ENCODE measurements around the gene SIGLEC14. TPM values are rescaled to one million over a fixed set of nuclear protein-coding genes. Genes with fewer than 3 reads are reported as not detected.

Gene SIGLEC14
- total and polyA plus RNA-seq, 7 donors: 0.55 to 10.2 (median 5.4) TPM; not detected in 1

DNA sequence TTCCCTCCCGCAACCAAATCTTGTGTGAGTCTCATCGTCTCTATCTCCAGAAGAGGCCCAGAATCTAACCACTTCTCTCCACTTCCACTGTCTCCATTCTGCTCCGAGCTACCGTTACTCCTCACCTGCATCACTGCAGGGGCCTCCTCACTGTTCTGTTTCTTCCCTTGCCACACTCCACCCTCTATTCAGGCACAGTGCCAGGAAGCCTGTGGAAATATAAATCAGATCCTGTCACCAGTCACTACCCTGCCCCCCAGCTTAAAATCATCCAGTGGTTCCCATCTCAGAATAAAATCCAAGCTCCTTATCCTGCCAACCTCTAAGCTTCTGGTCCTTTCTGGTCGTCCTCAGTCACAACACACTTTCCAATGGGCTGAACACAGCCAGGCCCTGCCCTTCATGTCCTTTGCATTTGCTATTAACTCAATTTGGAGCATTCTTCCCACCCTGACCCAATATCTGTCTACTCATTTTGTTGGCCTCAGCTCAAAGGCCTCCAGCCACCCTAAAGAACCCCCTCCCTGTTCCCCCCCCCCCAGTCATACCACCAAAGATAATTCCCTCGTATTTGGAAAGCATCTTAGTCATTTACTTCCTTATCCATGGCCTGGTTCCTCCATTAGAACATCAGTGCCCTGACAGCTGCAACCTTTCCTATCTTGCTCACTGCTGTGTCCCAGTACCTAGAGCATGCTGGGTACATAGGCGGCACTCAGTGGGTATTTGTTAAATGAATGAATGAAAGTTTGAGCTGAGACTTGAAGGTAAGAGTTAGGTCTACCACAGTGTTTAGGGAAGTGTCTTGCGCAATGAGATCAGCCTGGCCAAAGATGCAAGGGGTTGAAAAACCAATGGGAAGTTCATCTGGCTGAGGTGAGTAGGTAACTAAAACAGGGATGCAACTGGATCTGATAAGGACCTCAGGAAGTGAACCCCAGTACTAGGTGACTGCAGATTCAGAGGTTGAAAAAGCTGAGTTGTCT is 51.1 kb downstream of the SIGLEC14 start:
- WGBS, 2 donors: 74 to 90% methylated on average over 8 of the region's 8 CpGs
- H3K4me1 ChIP-seq: peaks cover 0 to 18% (median 15%) of the 10 kb centered on the region in 4 donors
- no peak overlapping the region for H3K4me3 ChIP-seq
- no peak for DNase-seq
- no peaks in the 10 kb centered on the region for H3K36me3 ChIP-seq
- TF ChIP-seq, protein P1, sequence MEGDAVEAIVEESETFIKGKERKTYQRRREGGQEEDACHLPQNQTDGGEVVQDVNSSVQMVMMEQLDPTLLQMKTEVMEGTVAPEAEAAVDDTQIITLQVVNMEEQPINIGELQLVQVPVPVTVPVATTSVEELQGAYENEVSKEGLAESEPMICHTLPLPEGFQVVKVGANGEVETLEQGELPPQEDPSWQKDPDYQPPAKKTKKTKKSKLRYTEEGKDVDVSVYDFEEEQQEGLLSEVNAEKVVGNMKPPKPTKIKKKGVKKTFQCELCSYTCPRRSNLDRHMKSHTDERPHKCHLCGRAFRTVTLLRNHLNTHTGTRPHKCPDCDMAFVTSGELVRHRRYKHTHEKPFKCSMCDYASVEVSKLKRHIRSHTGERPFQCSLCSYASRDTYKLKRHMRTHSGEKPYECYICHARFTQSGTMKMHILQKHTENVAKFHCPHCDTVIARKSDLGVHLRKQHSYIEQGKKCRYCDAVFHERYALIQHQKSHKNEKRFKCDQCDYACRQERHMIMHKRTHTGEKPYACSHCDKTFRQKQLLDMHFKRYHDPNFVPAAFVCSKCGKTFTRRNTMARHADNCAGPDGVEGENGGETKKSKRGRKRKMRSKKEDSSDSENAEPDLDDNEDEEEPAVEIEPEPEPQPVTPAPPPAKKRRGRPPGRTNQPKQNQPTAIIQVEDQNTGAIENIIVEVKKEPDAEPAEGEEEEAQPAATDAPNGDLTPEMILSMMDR (IDR thresholded peaks at IDR 0.05): no peak
- no peak for TF ChIP-seq POLR2AphosphoS5 (IDR thresholded peaks at IDR 0.05)
- TF ChIP-seq EP300 (IDR thresholded peaks at IDR 0.05): no peak
- no peak for TF ChIP-seq POLR2A (IDR thresholded peaks at IDR 0.05)
- H3K9me3 ChIP-seq: no peaks in the 10 kb centered on the region
- no peak overlapping the region for H3K27ac ChIP-seq
- intact Hi-C loops (cut with DNase I): loop anchor here (2.0 kb wide), 1 partner anchor 487 kb away; the partner anchor contains the start of gene CTU1
- peaks cover 1 to 26% (median 20%) of the 10 kb centered on the region in 3 donors for H3K27me3 ChIP-seq

DNA sequence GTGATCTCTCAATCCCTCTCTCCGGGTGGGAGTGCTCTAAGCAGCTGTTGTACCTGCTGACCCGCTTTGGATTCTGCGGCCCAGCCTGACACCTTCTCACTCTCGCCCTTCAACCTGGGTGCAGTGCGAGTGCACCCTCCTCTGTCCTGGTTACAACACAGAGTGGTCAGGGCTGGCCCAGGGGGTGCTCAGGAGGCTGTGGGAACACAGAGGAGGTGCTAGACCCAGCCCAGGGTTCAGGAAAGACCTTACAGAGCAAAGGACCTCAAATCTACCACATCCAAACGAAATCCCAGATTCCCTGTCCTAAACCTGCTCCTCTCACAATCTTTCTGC is 51.9 kb downstream of the SIGLEC14 start:
- no peaks in the 10 kb centered on the region for H3K9me3 ChIP-seq
- peak overlapping the region; percentile 52 to 66 (median 62) for H3K27ac ChIP-seq
- peaks cover 0 to 18% (median 15%) of the 10 kb centered on the region in 4 donors for H3K4me1 ChIP-seq
- H3K4me3 ChIP-seq: peak overlapping the region; percentile 53 to 62 (median 58)
- H3K27me3 ChIP-seq: peaks cover 0 to 19% (median 14%) of the 10 kb centered on the region in 3 donors
- intact Hi-C loops (cut with DNase I): loop anchor here (1.0 to 2.0 kb wide), 2 partner anchors 23 to 486 kb away; partner anchors contain the start of genes CTU1 and ZNF175
- no peak for DNase-seq
- H3K36me3 ChIP-seq: no peaks in the 10 kb centered on the region
- TF ChIP-seq POLR2A (IDR thresholded peaks at IDR 0.05) (no peak), EP300 (IDR thresholded peaks at IDR 0.05) (no peak), POLR2AphosphoS5 (IDR thresholded peaks at IDR 0.05) (no peak)
- TF ChIP-seq, protein P1 (IDR thresholded peaks at IDR 0.05): no peak
- WGBS, 2 donors: 10 to 20% methylated on average over 6 of the region's 6 CpGs

DNA sequence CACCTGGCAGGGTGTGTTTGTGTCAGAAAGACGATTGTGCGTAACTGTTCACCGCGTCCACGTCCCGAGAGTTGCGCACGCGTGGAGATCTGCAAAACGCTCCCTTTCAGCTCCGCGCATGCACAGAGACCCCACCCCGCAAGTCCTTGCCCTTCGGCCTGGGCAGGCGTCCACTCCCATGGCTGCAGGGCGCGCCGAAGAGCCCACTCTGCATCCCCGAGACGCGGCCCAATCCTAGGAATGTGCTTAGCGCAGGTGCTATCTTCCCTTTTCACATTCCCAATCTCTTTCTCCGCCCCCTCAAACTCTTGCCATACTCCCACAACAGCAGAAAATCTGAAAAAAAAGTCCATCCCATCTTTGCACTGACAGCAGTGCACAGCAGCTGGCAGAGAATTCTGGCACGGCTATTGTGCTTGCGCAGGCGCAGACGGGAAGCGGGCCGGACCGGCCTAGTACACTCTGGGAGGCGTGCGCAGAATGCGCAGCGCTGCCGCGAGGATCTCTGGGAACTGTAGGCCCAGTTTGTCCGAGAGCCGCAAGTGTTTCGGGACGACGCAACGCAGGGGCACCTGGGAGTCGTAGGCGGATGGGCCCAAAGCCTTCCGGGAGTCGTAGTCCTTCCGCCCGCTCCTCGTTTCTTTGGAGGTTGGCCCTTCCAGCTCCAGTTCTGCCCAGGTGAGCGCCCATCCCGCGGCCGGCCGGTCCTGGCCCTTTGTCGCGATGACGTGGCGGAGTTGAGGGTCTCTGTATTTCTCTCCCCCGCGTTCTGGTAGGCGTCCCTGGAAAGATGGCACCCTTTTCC is 52.5 kb downstream of the SIGLEC14 start:
- Histone ChIP-seq H3K9me3 (no peaks in the 10 kb centered on the region), H3K4me1 (peaks cover 0 to 18% (median 15%) of the 10 kb centered on the region in 4 donors), H3K27me3 (peaks cover 0 to 14% (median 13%) of the 10 kb centered on the region in 3 donors), H3K4me3 (peak overlapping the region; percentile 53 to 62 (median 58)), H3K27ac (peak overlapping the region; percentile 52 to 66 (median 62)), H3K36me3 (no peaks in the 10 kb centered on the region)
- peak; percentile 99 for DNase-seq
- TF ChIP-seq POLR2AphosphoS5 (IDR thresholded peaks at IDR 0.05) (peak in 3 of 4 donors; percentile 53 to 81 (median 61)), EP300 (IDR thresholded peaks at IDR 0.05) (peak in 1 of 4 donors; percentile 25)
- TF ChIP-seq, protein P1 (IDR thresholded peaks at IDR 0.05): no peak
- WGBS, 2 donors: 1% methylated on average over 61 of the region's 61 CpGs
- intact Hi-C loops (cut with DNase I): loop anchor here (1.0 to 2.0 kb wide), 2 partner anchors 23 to 485 kb away; partner anchors contain the start of genes CTU1 and ZNF175

DNA sequence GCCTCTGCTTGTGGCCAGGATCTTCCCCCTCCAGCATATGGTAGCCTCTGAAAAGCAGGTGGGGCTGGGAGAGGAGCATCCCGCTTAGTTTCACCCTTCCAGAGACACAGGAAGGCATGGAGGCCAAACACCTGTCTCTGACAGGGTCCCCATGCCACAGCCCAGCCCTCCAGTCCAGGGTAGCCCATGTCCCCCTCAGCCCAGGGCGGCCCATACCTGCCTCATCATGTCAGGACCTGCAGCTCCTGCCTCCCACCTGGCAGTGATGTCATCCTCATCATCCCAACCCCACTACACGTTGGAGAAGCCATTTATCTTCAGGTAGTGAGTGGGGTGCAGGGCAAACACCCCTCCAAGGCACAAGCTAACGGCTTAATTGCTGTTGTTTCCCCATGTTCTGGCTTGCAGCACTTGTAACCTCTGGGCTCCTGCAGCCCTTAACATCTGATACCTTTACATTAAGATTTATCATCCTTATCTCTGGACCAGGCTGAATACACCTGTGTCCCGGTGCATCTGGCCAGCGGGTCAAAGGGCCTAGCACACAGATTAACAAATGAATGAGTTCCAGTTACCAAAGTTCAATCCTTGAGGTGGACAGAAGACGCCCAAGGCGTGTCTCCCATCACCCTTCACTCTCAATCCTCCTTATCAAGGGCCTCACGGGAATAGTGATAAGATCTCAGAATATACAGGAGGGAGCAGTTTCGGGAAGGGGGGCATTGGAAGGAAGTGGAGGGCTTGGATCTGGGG is 53.3 kb downstream of the SIGLEC14 start:
- H3K4me1 ChIP-seq: peaks cover 0 to 18% (median 15%) of the 10 kb centered on the region in 4 donors
- H3K9me3 ChIP-seq: no peaks in the 10 kb centered on the region
- H3K27ac ChIP-seq: peak overlapping the region in 3 of 4 donors; percentile 61 to 66 (median 62)
- no peak for DNase-seq
- peaks cover 0 to 9% (median 6%) of the 10 kb centered on the region in 3 donors for H3K27me3 ChIP-seq
- WGBS, 2 donors: 21 to 38% methylated on average over 10 of the region's 10 CpGs
- intact Hi-C loops (cut with DNase I): no loop called here
- TF ChIP-seq POLR2AphosphoS5 (IDR thresholded peaks at IDR 0.05) (no peak), POLR2A (IDR thresholded peaks at IDR 0.05) (no peak), EP300 (IDR thresholded peaks at IDR 0.05) (no peak)
- TF ChIP-seq, protein P1 (IDR thresholded peaks at IDR 0.05): no peak
- H3K36me3 ChIP-seq: peaks cover 0 to 2% (median 0%) of the 10 kb centered on the region in 4 donors
- peak overlapping the region; percentile 53 to 62 (median 58) for H3K4me3 ChIP-seq

All from sigmoid colon (tissue), 7 donors.